Thyroid gland (tissue), 4 donors: ENCODE data around the gene CBX1. TPM values are rescaled to one million over a fixed set of nuclear protein-coding genes. Genes with fewer than 3 reads are reported as not detected.

Source experiments
- DNase-seq, 2 donors: peaks; one replicate each; pipeline ENCODE4 v3.0.0-alpha.2; 2019
- H3K27ac ChIP-seq, 3 donors: fragments of 200-600 bp; sonication (generic); 1 replicate in 2 of 3; 2 replicates in 1 of 3; pipeline ENCODE4 v1.5.1; 2016 to 2019; ENCODE audit warnings: mild to moderate bottlenecking in 1 of 3, moderate library complexity in 1 of 3
- H3K27me3 ChIP-seq: fragments of 200-600 bp; sonication (generic); one replicate; pipeline ENCODE4 v1.5.1; 2019
- H3K36me3 ChIP-seq, 2 donors: fragments of 200-600 bp; sonication (generic); one replicate each; pipeline ENCODE4 v1.5.1; 2016 to 2019
- H3K4me1 ChIP-seq, 2 donors: fragments of 200-600 bp; sonication (generic); one replicate each; pipeline ENCODE4 v1.5.1; 2017 to 2019
- H3K4me3 ChIP-seq, 3 donors: fragments of 200-600 bp; sonication (generic); replicated peaks in 1 of 3; 1 replicate in 2 of 3; 2 replicates in 1 of 3; pipeline ENCODE4 v1.5.1; 2016; ENCODE audit warnings: mild to moderate bottlenecking in 1 of 3
- H3K9me3 ChIP-seq: fragments of 200-600 bp; sonication (generic); one replicate; pipeline ENCODE4 v1.5.1; 2017
- CTCF ChIP-seq, 6 experiments: fragments of 200-600 bp in 3 of 6; fragments of 450-650 bp in 3 of 6; sonication (generic) in 3 of 6; IDR thresholded peaks; one replicate each; pipeline ENCODE4 v1.5.1; 2016 to 2019; ENCODE audit warnings: antibody characterized with exemption in 6 of 6, mild to moderate bottlenecking in 2 of 6, inconsistent platforms in 1 of 6, moderate library complexity in 1 of 6
- POLR2A ChIP-seq, 2 donors: fragments of 450-650 bp; IDR thresholded peaks; one replicate each; pipeline ENCODE4 v1.6.1; 2017; ENCODE audit warnings: antibody characterized with exemption in 2 of 2, mild to moderate bottlenecking in 2 of 2, moderate library complexity in 1 of 2
- WGBS, 2 donors: methylation state at CpG; one replicate each; pipeline ENCODE4 v1.1.5; 2017; 5-methylcytosine and 5-hydroxymethylcytosine counted together
- intact Hi-C: fragments of 100-400 bp; cut with DNase I; formaldehyde crosslinking; loops from one replicate; pipeline ENCODE4 v1.15.1; 2023
- total RNA-seq, 4 donors: library from RNA; depleted of rRNA; stranded (reverse); fragments of >200 nt; gene quantifications; one replicate each; pipeline ENCODE4 v1.2.3, GENCODE V29; 2016

The CBX1 gene
- total RNA-seq, 4 donors from 2014 or later = 33.0 to 49.1 (median 38.2) TPM

- Histone ChIP-seq H3K27me3 (no peaks in the 10 kb centered on the region), H3K36me3 (peaks cover 33 to 34% of the 10 kb centered on the region in 2 donors), H3K27ac (no peak overlapping the region), H3K4me1 (peaks cover 22 to 32% of the 10 kb centered on the region in 2 donors), H3K4me3 (no peak overlapping the region), H3K9me3 (no peaks in the 10 kb centered on the region)
- intact Hi-C loops = no loop called here
- TF ChIP-seq CTCF (IDR thresholded peaks at IDR 0.05) (no peak), POLR2A (IDR thresholded peaks at IDR 0.05) (no peak)
- WGBS, 2 donors = 82 to 85% methylated on average over 6 of the region's 6 CpGs
- DNase-seq = no peak
These were observed 21.8 kb upstream of the CBX1 start for GRCh38 chr17:48123111-48123510.

GRCh38 chr17:48122665-48123045 lies 21.4 kb upstream of the CBX1 start:
- H3K9me3 ChIP-seq = no peaks in the 10 kb centered on the region
- WGBS, 2 donors = 93 to 95% methylated on average over 3 of the region's 3 CpGs
- H3K4me3 ChIP-seq = no peak overlapping the region
- peak overlapping the region in 1 of 3 donors; percentile 47 for H3K27ac ChIP-seq
- TF ChIP-seq CTCF (IDR thresholded peaks at IDR 0.05) = no peak
- TF ChIP-seq POLR2A (IDR thresholded peaks at IDR 0.05) = no peak
- no peaks in the 10 kb centered on the region for H3K27me3 ChIP-seq
- DNase-seq = no peak
- H3K4me1 ChIP-seq = peaks cover 22 to 32% of the 10 kb centered on the region in 2 donors
- peaks cover 34 to 37% of the 10 kb centered on the region in 2 donors for H3K36me3 ChIP-seq
- intact Hi-C loops = no loop called here

- Histone ChIP-seq H3K27ac (peak overlapping the region; percentile 0 to 66 (median 52)), H3K36me3 (peaks cover 34 to 39% of the 10 kb centered on the region in 2 donors), H3K27me3 (no peaks in the 10 kb centered on the region), H3K4me1 (peaks cover 22 to 30% of the 10 kb centered on the region in 2 donors), H3K4me3 (no peak overlapping the region), H3K9me3 (no peaks in the 10 kb centered on the region)
- peak; percentile 79 to 82 for DNase-seq
- no peak for TF ChIP-seq POLR2A (IDR thresholded peaks at IDR 0.05)
- TF ChIP-seq CTCF (IDR thresholded peaks at IDR 0.05) = no peak
- intact Hi-C loops = no loop called here
- WGBS, 2 donors = 53 to 64% methylated on average over 9 of the region's 9 CpGs
These were observed 20.8 kb upstream of the CBX1 start for GRCh38 chr17:48121923-48122664.

GRCh38 chr17:48113201-48113676 lies 12.0 kb upstream of the CBX1 start:
- Histone ChIP-seq H3K36me3 (peaks cover 3 to 15% of the 10 kb centered on the region in 2 donors), H3K27me3 (no peaks in the 10 kb centered on the region), H3K9me3 (no peaks in the 10 kb centered on the region), H3K27ac (no peak overlapping the region), H3K4me1 (peaks cover 16 to 26% of the 10 kb centered on the region in 2 donors), H3K4me3 (no peak overlapping the region)
- intact Hi-C loops = no loop called here
- WGBS, 2 donors = 90 to 97% methylated on average over 5 of the region's 5 CpGs
- no peak for DNase-seq
- TF ChIP-seq CTCF (IDR thresholded peaks at IDR 0.05) (no peak), POLR2A (IDR thresholded peaks at IDR 0.05) (no peak)

GRCh38 chr17:48111937-48112241 lies 10.6 kb upstream of the CBX1 start:
- no peak overlapping the region for H3K4me3 ChIP-seq
- DNase-seq = no peak
- no peak overlapping the region for H3K27ac ChIP-seq
- TF ChIP-seq CTCF (IDR thresholded peaks at IDR 0.05) (no peak), POLR2A (IDR thresholded peaks at IDR 0.05) (no peak)
- intact Hi-C loops = no loop called here
- 85 to 87% methylated on average over 2 of the region's 2 CpGs for WGBS, 2 donors
- no peaks in the 10 kb centered on the region for H3K9me3 ChIP-seq
- H3K4me1 ChIP-seq = peaks cover 16 to 27% of the 10 kb centered on the region in 2 donors
- H3K27me3 ChIP-seq = no peaks in the 10 kb centered on the region
- H3K36me3 ChIP-seq = peaks cover 3 to 7% of the 10 kb centered on the region in 2 donors
